Activated T-cell treated with anti-CD3 and anti-CD28 coated beads, Interleukin-2, amount 50 U/mL, for 72 hours (primary cell): ENCODE results near the gene PLCH1. TPM values are rescaled to one million over a fixed set of nuclear protein-coding genes. Genes with fewer than 3 reads are reported as not detected.

Source experiments
- ATAC-seq, 2 donors: fragments of 150-1000 bp; cut with Tn5 transposase; replicated peaks in 1 of 2; 2 replicates each; pipeline ENCODE4 v1.10.0; 2021; ENCODE audit warnings: moderate library complexity in 2 of 2, mild to moderate bottlenecking in 1 of 2
- DNase-seq, 2 donors: peaks; one replicate each; pipeline ENCODE4 v3.0.0; 2021 to 2022; ENCODE audit warnings: mixed read lengths in 1 of 2
- H3K27ac Mint-ChIP-seq: one replicate; pipeline ENCODE4 v1.8.0; 2022; ENCODE audit warnings: mild to moderate bottlenecking, moderate library complexity, mixed read lengths
- H3K27me3 Mint-ChIP-seq: one replicate; pipeline ENCODE4 v1.8.0; 2022; ENCODE audit warnings: low read depth, mixed read lengths
- H3K36me3 Mint-ChIP-seq, 2 donors: one replicate each; pipeline ENCODE4 v1.8.0; 2022; ENCODE audit warnings: mixed read lengths in 2 of 2, mild to moderate bottlenecking in 1 of 2; ENCODE audit not compliant: insufficient read depth in 2 of 2
- H3K4me1 Mint-ChIP-seq: one replicate; pipeline ENCODE4 v1.8.0; 2022; ENCODE audit warnings: low read depth, mixed read lengths
- H3K4me3 Mint-ChIP-seq, 2 donors: one replicate each; pipeline ENCODE4 v1.8.0; 2022; ENCODE audit warnings: mild to moderate bottlenecking in 2 of 2, mixed read lengths in 2 of 2, moderate library complexity in 2 of 2
- H3K9me3 Mint-ChIP-seq, 2 donors: one replicate each; pipeline ENCODE4 v1.8.0; 2022; ENCODE audit warnings: mixed read lengths in 2 of 2
- total RNA-seq, 2 donors: library from RNA; stranded (reverse); gene quantifications; one replicate each; pipeline ENCODE4 v1.2.3, GENCODE V29; 2022

Gene PLCH1
- total RNA-seq, 2 donors from 2014 or later, result 0.14 to 1.1 TPM

DNA sequence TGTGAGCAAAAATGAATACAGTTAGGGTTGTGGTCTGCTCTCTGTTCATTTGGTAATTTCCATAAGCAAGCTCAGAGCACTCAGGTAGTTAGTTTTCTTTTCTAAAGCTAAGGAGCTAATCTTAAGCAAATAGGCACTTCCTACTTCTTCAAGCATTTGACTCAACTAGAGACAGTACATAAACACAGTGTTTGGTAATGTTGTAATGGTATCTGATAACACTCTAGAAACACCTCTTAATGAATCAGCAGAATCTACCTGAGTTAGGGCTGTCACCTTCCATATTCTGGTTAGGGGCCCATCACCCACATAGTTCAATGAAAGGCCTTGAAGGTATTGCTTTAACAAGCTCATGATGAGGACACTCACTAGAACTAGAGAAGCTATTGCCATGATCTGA, 83.1 kb downstream of the PLCH1 start:
- H3K27me3 Mint-ChIP-seq, result no peaks in the 10 kb centered on the region
- no peak overlapping the region for H3K4me3 Mint-ChIP-seq
- no peaks in the 10 kb centered on the region for H3K9me3 Mint-ChIP-seq
- no peak for DNase-seq
- ATAC-seq, result peak in 1 of 2 donors; percentile 53
- no peak overlapping the region for H3K27ac Mint-ChIP-seq
- no peaks in the 10 kb centered on the region for H3K36me3 Mint-ChIP-seq
- no peaks in the 10 kb centered on the region for H3K4me1 Mint-ChIP-seq

DNA sequence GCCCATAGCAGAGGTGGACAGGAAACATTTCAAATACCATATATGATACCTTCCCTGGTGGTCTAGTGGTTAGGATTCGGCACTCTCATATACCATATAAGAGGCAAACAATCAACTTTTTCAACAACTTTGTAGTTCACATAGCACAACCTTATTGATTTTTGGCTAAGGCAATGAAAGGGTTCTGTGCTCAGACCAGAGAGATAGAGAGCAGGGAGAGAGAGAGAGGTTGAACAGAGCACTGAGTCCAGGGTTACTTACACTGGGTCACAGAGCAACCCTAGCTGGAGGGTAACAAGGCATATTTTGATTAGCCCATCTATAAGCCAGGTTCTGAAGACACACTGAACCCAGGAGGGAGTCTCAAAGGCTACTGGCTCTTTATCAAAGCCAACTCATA, 83.8 kb downstream of the PLCH1 start:
- no peak for DNase-seq
- Mint-ChIP-seq H3K27me3 (no peaks in the 10 kb centered on the region), H3K27ac (no peak overlapping the region), H3K4me1 (no peaks in the 10 kb centered on the region), H3K4me3 (no peak overlapping the region), H3K9me3 (no peaks in the 10 kb centered on the region), H3K36me3 (no peaks in the 10 kb centered on the region)
- no peak for ATAC-seq

DNA sequence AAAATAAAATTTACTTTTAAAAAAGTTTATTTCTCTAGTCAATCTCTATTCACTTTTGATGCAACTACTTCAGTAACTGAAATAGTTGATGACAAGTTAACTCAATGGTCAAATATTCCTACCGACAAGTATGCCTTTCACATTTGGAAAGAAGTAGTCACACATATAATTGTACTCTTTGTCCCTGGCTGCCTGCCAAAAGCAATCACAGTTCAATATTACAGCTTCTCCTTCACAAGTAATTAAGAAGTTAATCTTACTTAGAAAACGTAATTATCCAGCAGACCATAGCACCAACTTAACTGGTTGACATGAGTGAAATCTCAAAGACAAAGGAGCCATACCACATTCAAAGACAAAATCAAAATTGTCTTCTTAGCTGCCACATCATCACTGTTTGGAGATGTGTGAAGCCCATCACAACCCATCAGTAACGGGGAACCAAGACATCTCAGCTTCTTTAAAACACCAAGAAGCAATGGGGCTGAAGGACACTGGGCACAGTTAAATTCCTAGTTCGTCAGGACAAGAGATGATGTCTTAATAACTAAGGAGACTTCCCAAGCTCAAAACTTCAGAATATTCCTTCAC, 86.1 kb downstream of the PLCH1 start:
- DNase-seq, result no peak
- Mint-ChIP-seq H3K27ac (no peak overlapping the region), H3K4me1 (no peaks in the 10 kb centered on the region), H3K9me3 (no peaks in the 10 kb centered on the region), H3K36me3 (no peaks in the 10 kb centered on the region), H3K4me3 (no peak overlapping the region), H3K27me3 (no peaks in the 10 kb centered on the region)
- no peak for ATAC-seq

DNA sequence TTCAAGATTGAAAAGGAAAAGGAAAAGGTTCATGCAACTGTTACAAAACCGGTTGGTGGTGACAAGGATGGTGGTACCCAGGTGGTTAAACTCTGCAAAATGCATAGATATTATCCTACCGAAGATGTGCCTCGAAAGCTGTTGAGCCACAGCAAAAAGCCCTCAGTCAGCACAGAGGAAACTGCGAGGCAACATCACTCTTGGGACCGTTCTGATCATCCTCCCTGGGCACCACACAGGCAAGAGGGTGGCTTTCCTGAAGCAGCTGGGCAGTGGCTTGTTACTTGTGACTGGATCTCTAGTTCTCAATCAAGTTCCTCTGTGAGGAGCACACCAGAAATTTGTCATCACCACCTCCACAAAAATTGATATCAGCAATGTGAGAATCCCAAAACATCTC, 86.9 kb downstream of the PLCH1 start:
- Mint-ChIP-seq H3K27me3 (no peaks in the 10 kb centered on the region), H3K27ac (no peak overlapping the region), H3K9me3 (no peaks in the 10 kb centered on the region), H3K36me3 (no peaks in the 10 kb centered on the region), H3K4me3 (no peak overlapping the region), H3K4me1 (no peaks in the 10 kb centered on the region)
- no peak for DNase-seq
- no peak for ATAC-seq

DNA sequence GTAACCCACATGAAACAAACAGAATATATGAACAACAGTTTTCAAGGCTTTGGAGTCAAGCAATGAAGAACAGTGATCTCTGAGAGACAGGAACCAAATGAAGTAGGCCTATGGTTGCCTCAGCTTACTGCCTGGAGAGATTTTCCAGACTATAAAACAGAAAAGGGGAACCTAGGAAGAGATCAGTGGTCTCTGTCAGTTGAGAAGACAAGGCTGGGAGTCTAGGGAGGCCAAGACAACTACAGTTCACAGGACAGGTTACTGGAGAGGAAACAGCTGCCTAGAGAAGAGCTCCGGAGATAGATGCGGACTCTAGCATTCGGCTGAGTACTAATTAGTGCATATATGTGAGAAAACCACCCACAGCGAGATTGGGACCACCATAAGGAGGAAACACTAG, 87.7 kb downstream of the PLCH1 start:
- Mint-ChIP-seq H3K4me1 (no peaks in the 10 kb centered on the region), H3K27ac (no peak overlapping the region), H3K27me3 (no peaks in the 10 kb centered on the region), H3K9me3 (no peaks in the 10 kb centered on the region), H3K4me3 (no peak overlapping the region), H3K36me3 (no peaks in the 10 kb centered on the region)
- DNase-seq (no peak), ATAC-seq (no peak)

DNA sequence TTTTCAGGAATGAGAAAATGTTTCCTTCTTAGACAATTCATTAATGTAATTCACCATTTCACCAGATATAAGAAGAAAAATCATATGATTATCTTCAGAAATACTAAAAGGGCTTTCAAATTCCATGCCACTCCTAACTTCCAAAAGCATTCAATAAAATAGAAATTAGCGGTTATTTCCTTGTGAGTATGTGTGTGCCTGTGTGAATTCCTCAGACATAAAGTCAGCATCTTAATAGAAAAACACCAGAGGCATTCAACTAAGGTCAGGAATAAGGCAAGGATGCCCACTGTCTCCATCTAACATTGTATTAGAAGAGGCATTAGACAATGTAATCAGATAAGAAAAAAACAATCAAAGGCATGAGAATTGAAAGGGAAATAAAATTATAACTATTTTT, 88.4 kb downstream of the PLCH1 start:
- no peak overlapping the region for H3K27ac Mint-ChIP-seq
- no peak overlapping the region for H3K4me3 Mint-ChIP-seq
- DNase-seq (no peak), ATAC-seq (no peak)
- no peaks in the 10 kb centered on the region for H3K36me3 Mint-ChIP-seq
- H3K4me1 Mint-ChIP-seq, result no peaks in the 10 kb centered on the region
- H3K27me3 Mint-ChIP-seq, result no peaks in the 10 kb centered on the region
- no peaks in the 10 kb centered on the region for H3K9me3 Mint-ChIP-seq

DNA sequence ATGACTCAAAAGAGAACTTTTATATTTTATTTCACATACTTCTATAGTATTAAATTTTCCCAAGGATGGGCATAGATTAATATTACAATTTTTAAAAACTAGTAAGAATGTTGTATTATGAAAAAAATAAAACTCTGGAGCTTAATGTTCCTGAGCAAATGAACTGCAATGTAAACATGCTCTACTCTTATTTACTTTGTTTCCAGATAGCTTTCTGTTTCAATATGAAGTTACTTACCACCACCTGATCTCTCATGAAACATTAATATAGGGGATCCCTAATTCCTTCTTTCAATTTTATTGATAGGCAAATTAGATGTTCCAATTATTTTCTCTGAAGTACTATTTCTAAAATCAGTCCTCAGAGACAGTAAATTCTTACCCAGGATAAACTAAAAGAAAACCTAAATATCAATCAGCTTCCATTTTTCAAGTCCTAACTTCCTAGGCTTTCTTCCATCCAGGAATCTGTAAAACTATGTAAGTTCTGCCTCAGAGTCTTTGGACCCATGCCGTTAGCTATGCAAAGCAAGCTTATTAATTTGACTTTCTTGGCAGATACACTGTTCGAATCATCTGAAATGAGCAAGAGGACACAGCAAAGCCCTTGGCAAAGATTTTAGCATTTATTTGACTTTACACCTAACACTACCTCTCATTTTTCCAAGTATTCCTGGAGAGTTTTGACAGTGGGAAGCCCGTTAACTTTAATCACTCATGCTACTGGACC, 93.2 kb downstream of the PLCH1 start:
- no peaks in the 10 kb centered on the region for H3K27me3 Mint-ChIP-seq
- H3K4me3 Mint-ChIP-seq, result no peak overlapping the region
- no peaks in the 10 kb centered on the region for H3K36me3 Mint-ChIP-seq
- no peak for DNase-seq
- no peak overlapping the region for H3K27ac Mint-ChIP-seq
- H3K9me3 Mint-ChIP-seq, result no peaks in the 10 kb centered on the region
- ATAC-seq, result no peak
- no peaks in the 10 kb centered on the region for H3K4me1 Mint-ChIP-seq

DNA sequence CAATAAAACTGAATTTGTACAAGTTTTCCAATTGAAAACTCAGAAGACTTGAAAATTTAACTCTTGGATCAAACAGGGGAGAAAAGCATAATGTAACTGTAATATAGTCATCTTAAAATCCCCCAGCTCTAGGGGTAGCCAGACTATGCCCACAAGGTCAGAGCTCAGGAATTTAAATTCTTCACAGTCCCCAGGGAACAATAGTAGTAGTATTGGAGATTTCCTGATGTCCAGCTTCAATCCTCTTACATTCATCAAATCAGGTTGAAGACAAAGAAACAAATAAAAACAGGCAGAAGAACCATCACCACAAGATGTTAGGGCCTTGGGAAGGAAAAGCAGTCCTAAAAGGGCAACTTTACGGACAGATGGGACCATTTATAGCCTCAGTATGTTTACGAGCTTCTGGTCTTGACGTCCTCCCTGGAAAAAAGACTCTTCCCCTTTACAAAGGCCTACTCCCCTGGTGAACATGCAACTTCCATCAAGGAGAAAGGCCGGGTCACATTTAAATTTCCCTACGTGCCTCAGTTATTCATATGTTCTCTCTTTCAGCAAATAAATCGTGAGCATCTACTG, 96.8 kb downstream of the PLCH1 start:
- Mint-ChIP-seq H3K27ac (no peak overlapping the region), H3K27me3 (no peaks in the 10 kb centered on the region), H3K4me3 (no peak overlapping the region), H3K36me3 (no peaks in the 10 kb centered on the region), H3K9me3 (no peaks in the 10 kb centered on the region), H3K4me1 (no peaks in the 10 kb centered on the region)
- ATAC-seq (no peak), DNase-seq (no peak)

DNA sequence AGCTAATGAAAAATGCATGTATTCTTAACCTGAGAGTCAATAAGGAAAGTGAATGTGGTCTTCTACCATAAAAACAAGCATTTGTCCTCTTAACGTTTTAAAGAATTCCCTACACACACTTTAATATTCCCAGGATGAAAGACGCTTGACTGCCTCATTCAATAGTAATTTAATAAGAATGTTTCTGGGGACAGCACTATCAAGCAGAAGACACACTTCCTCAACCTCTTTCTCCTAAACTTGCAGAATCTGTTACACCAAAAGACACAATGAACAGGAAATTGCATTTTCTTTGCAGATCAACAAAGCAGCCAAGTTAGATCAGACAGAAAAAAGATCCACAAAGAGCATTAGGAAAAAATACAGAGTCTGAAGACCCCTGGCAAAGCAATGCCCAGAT, 97.7 kb downstream of the PLCH1 start:
- no peak for ATAC-seq
- H3K4me1 Mint-ChIP-seq, result no peaks in the 10 kb centered on the region
- H3K9me3 Mint-ChIP-seq, result no peaks in the 10 kb centered on the region
- no peak overlapping the region for H3K27ac Mint-ChIP-seq
- H3K27me3 Mint-ChIP-seq, result no peaks in the 10 kb centered on the region
- no peaks in the 10 kb centered on the region for H3K36me3 Mint-ChIP-seq
- DNase-seq, result no peak
- H3K4me3 Mint-ChIP-seq, result no peak overlapping the region

DNA sequence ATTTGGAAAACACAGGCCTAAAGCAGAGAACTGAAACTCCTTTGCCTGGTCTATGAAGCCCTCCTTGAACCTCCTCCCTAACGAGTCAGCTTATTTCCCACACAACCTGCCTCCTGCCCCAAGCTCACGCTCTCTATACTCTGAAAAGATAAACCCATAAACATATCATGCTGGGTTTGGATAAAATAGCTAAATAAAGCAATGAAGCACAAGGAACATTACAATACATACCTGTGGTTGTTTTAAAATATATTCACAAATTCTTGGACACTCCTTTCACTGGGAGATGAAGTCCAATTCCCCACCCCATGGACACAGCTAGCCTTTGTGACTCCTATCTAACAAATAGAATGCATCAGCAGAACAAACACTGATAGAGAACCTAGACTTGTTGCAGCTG, 98.2 kb downstream of the PLCH1 start:
- no peak for DNase-seq
- Mint-ChIP-seq H3K27ac (no peak overlapping the region), H3K36me3 (no peaks in the 10 kb centered on the region), H3K4me3 (no peak overlapping the region), H3K9me3 (no peaks in the 10 kb centered on the region), H3K4me1 (no peaks in the 10 kb centered on the region), H3K27me3 (no peaks in the 10 kb centered on the region)
- no peak for ATAC-seq

DNA sequence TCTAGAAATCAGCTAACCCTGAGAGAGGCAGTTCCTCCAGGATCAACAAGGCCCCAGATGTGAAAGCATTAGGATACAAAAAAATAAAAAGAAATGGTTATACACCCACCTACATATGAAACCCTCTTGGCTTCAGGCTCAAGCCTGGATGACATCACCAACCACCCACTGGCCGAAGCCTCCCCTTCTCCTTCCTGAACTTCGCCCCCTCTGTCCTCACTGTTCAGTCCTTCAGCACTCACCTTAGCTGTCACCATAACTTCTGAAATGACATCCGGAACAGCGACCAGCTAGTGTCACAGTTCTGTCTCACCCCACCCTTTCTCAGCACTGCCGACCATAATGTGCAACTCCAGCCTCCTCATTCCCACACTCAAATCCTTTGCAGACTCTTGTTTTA, 98.7 kb downstream of the PLCH1 start:
- H3K4me1 Mint-ChIP-seq, result no peaks in the 10 kb centered on the region
- DNase-seq (no peak), ATAC-seq (no peak)
- no peak overlapping the region for H3K27ac Mint-ChIP-seq
- H3K27me3 Mint-ChIP-seq, result no peaks in the 10 kb centered on the region
- no peaks in the 10 kb centered on the region for H3K9me3 Mint-ChIP-seq
- no peak overlapping the region for H3K4me3 Mint-ChIP-seq
- H3K36me3 Mint-ChIP-seq, result no peaks in the 10 kb centered on the region

DNA sequence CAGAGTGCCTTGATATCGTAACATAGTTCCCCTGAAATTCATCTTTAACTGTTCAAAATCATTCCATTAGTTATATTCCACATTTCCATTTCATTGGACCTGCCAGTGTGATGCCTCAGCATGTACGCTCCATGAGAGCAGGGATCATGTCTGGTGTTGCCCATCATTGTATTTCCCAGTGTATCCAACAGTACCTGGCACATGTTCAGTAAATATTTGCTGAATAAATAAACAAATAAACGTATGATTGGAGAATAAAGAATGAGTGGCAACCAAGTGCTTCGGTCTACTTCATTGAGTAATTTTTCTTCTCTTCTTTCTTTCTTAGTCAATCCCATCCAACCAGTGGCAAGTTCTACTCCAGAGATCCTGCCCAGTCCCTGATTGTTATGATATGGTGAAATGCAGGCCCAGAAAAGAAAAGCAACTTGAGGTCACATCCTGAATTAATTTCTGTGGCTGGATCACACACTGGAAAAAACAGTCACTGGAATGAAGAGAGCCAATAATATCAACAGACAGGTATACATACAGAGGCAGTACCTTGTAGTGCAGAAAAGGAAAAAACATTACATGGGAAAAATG, 101.2 kb downstream of the PLCH1 start:
- ATAC-seq, result no peak
- no peaks in the 10 kb centered on the region for H3K9me3 Mint-ChIP-seq
- H3K4me1 Mint-ChIP-seq, result no peaks in the 10 kb centered on the region
- DNase-seq, result no peak
- no peak overlapping the region for H3K27ac Mint-ChIP-seq
- no peaks in the 10 kb centered on the region for H3K27me3 Mint-ChIP-seq
- no peak overlapping the region for H3K4me3 Mint-ChIP-seq
- no peaks in the 10 kb centered on the region for H3K36me3 Mint-ChIP-seq

DNA sequence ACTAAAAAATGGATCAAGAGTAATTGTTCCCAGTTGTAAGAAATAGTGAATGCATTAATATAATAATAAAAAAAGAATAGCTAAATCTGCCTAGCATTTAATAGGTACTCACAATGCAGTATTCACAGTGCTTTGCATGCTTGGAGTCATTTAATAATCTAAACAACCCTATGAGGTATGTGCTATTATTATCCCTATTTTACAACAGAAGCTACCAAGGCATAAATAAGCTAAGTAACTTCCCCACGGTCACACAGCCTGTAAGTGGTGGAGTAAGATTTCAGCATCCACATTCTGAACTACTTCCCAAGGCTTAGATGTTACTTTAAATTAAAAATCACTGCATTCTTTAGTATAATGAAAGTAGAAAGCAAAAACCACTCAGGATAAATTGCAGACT, 102.9 kb downstream of the PLCH1 start:
- ATAC-seq, result no peak
- Mint-ChIP-seq H3K27me3 (no peaks in the 10 kb centered on the region), H3K36me3 (no peaks in the 10 kb centered on the region), H3K4me1 (no peaks in the 10 kb centered on the region), H3K9me3 (no peaks in the 10 kb centered on the region), H3K27ac (no peak overlapping the region), H3K4me3 (no peak overlapping the region)
- DNase-seq, result no peak
